H1 (cell line): ENCODE data around the gene FERMT2. TPM values are rescaled to one million over a fixed set of nuclear protein-coding genes. Genes with fewer than 3 reads are reported as not detected.
A peak's percentile ranks its signal among the peaks of the same experiment; 100 is the strongest.

Source experiments
- CTCF ChIA-PET: fragments of 300-600 bp; sonication (Branson Sonifier 250); formaldehyde crosslinking; loops from one replicate; lab custom pipeline; 2021; ENCODE audit not compliant: partially characterized antibody; lab: Charles Lee
- POLR2A ChIA-PET: fragments of 300-600 bp; sonication (Branson Sonifier 250); formaldehyde crosslinking; loops from one replicate; lab custom pipeline; 2021; ENCODE audit warnings: inconsistent platforms; ENCODE audit not compliant: partially characterized antibody; lab: Charles Lee
- DNase-seq, 2 experiments: peaks; one replicate each; pipeline versions ENCODE4 v3.0.0 to v3.0.0-alpha.2; 2010 to 2022; ENCODE audit warnings: low spot score in 2 of 2, low read depth in 1 of 2, mixed read lengths in 1 of 2
- FAIRE-seq: peaks from 2 replicates; lab custom pipeline; 2011; peaks lifted over from hg19 to GRCh38; lab: Jason Lieb, UNC
- H2AFZ ChIP-seq: 2 replicates; pipeline ENCODE4 v1.8.1; 2012; ENCODE audit warnings: low read length, inconsistent platforms
- H2AK5ac ChIP-seq: 2 replicates; pipeline ENCODE4 v1.6.1; 2013; ENCODE audit warnings: low read depth, low read length
- H2BK120ac ChIP-seq: replicated peaks from 2 replicates; pipeline ENCODE3; 2013; ENCODE audit warnings: low read depth, low read length, inconsistent platforms
- H2BK12ac ChIP-seq: 2 replicates; pipeline ENCODE4 v1.6.1; 2013; ENCODE audit warnings: low read depth, low read length
- H2BK15ac ChIP-seq: 2 replicates; pipeline ENCODE4 v1.6.1; 2013; ENCODE audit warnings: low read length
- H2BK20ac ChIP-seq: 2 replicates; pipeline ENCODE4 v1.6.1; 2013; ENCODE audit warnings: low read length
- H2BK5ac ChIP-seq: 2 replicates; pipeline ENCODE4 v1.6.1; 2013; ENCODE audit warnings: low read depth, low read length
- H3K14ac ChIP-seq: 2 replicates; pipeline ENCODE4 v1.6.1; 2013; ENCODE audit warnings: inconsistent platforms; ENCODE audit not compliant: insufficient read length
- H3K18ac ChIP-seq: 2 replicates; pipeline ENCODE4 v1.6.1; 2013; ENCODE audit warnings: low read length; ENCODE audit errors: extremely low read depth
- H3K23ac ChIP-seq: 2 replicates; pipeline ENCODE4 v1.6.1; 2013; ENCODE audit warnings: inconsistent platforms; ENCODE audit not compliant: insufficient read length
- H3K23me2 ChIP-seq: 2 replicates; pipeline ENCODE4 v1.6.1; 2013; ENCODE audit warnings: low read depth, low read length
- H3K27ac ChIP-seq: 2 replicates; pipeline ENCODE4 v1.6.1; 2011; ENCODE audit warnings: low read depth, low read length, inconsistent platforms
- H3K27me3 ChIP-seq, 4 experiments: replicated peaks in 1 of 4; 1 replicate in 1 of 4; 2 replicates in 3 of 4; pipeline versions ENCODE4 v1.6.1 to v1.8.1; 2011 to 2013; ENCODE audit warnings: low read length in 3 of 4, mild to moderate bottlenecking in 3 of 4, inconsistent platforms in 2 of 4, mixed read lengths in 2 of 4, moderate library complexity in 1 of 4; ENCODE audit not compliant: control insufficient read depth in 3 of 4, insufficient read depth in 3 of 4; ENCODE audit errors: extremely low read depth in 1 of 4
- H3K36me3 ChIP-seq, 4 experiments: 2 replicates each; pipeline versions ENCODE4 v1.6.1 to v1.8.1; 2011 to 2013; ENCODE audit warnings: mild to moderate bottlenecking in 4 of 4, low read length in 3 of 4, moderate library complexity in 2 of 4, control low read depth in 1 of 4, inconsistent platforms in 1 of 4; ENCODE audit not compliant: insufficient read depth in 4 of 4, control insufficient read depth in 2 of 4
- H3K4ac ChIP-seq: replicated peaks from 2 replicates; pipeline ENCODE3; 2013; ENCODE audit warnings: low read length, low read depth, mixed read lengths, inconsistent platforms; ENCODE audit not compliant: insufficient read length
- H3K4me1 ChIP-seq, 4 experiments: replicated peaks in 1 of 4; 1 replicate in 1 of 4; 2 replicates in 3 of 4; pipeline versions ENCODE4 v1.6.1 to v1.8.1; 2011 to 2013; ENCODE audit warnings: low read length in 3 of 4, inconsistent platforms in 2 of 4, mixed read lengths in 1 of 4; ENCODE audit not compliant: insufficient read depth in 4 of 4, control insufficient read depth in 3 of 4
- H3K4me2 ChIP-seq, 2 experiments: 2 replicates each; pipeline versions ENCODE4 v1.6.1 to v1.8.1; 2011 to 2013; ENCODE audit warnings: low read depth in 2 of 2, low read length in 2 of 2, control low read depth in 1 of 2, inconsistent platforms in 1 of 2, mild to moderate bottlenecking in 1 of 2; ENCODE audit not compliant: insufficient read depth in 1 of 2
- H3K4me3 ChIP-seq, 4 experiments: fragments of 200-600, 300-600 bp in 1 of 4; sonication (generic), shearing (Covaris generic), sonication (Bioruptor Twin) in 1 of 4; 2 replicates each; pipeline versions ENCODE4 v1.5.1 to v1.8.1; 2011 to 2016; ENCODE audit warnings: low read length in 4 of 4, low read depth in 3 of 4, control low read depth in 2 of 4, inconsistent platforms in 2 of 4, mild to moderate bottlenecking in 2 of 4, mixed read lengths in 1 of 4, moderate library complexity in 1 of 4; ENCODE audit not compliant: insufficient read depth in 2 of 4; ENCODE audit errors: extremely low read depth in 1 of 4
- H3K56ac ChIP-seq: replicated peaks from 2 replicates; pipeline ENCODE3; 2013; ENCODE audit warnings: low read depth, mild to moderate bottlenecking, mixed read lengths, low read length, inconsistent platforms; ENCODE audit not compliant: insufficient read length
- H3K79me1 ChIP-seq: 2 replicates; pipeline ENCODE4 v1.6.1; 2013; ENCODE audit warnings: low read depth, low read length, control low read depth
- H3K79me2 ChIP-seq, 2 experiments: 2 replicates each; pipeline versions ENCODE4 v1.6.1 to v1.8.1; 2012 to 2013; ENCODE audit warnings: low read length in 2 of 2, mild to moderate bottlenecking in 2 of 2, inconsistent platforms in 1 of 2; ENCODE audit not compliant: insufficient read depth in 2 of 2, control insufficient read depth in 1 of 2
- H3K9ac ChIP-seq, 4 experiments: replicated peaks in 1 of 4; 1 replicate in 1 of 4; 2 replicates in 3 of 4; pipeline versions ENCODE4 v1.6.1 to v1.8.1; 2011 to 2013; ENCODE audit warnings: low read depth in 3 of 4, low read length in 3 of 4, control low read depth in 2 of 4, mild to moderate bottlenecking in 2 of 4, moderate library complexity in 2 of 4, inconsistent platforms in 1 of 4; ENCODE audit errors: extremely low read depth in 1 of 4
- H3K9me3 ChIP-seq, 2 experiments: 2 replicates each; pipeline versions ENCODE4 v1.6.1 to v1.8.1; 2012 to 2013; ENCODE audit warnings: mild to moderate bottlenecking in 2 of 2, moderate library complexity in 2 of 2, control low read depth in 1 of 2, inconsistent platforms in 1 of 2, low read depth in 1 of 2, low read length in 1 of 2, mixed read lengths in 1 of 2; ENCODE audit not compliant: insufficient read depth in 2 of 2
- H4K20me1 ChIP-seq, 2 experiments: replicated peaks in 1 of 2; 2 replicates each; pipeline versions ENCODE3 to v1.8.1; 2011 to 2013; ENCODE audit warnings: inconsistent platforms in 2 of 2, low read length in 2 of 2, mild to moderate bottlenecking in 1 of 2; ENCODE audit not compliant: insufficient read depth in 2 of 2, control insufficient read depth in 1 of 2
- H4K5ac ChIP-seq: 2 replicates; pipeline ENCODE4 v1.6.1; 2013; ENCODE audit warnings: low read length, low read depth, mixed read lengths, inconsistent platforms; ENCODE audit not compliant: insufficient read length
- H4K8ac ChIP-seq: 2 replicates; pipeline ENCODE4 v1.8.0; 2013; ENCODE audit warnings: mild to moderate bottlenecking, moderate library complexity, low read length, inconsistent platforms; ENCODE audit not compliant: insufficient read depth; ENCODE audit errors: extremely low read depth
- H4K91ac ChIP-seq: replicated peaks from 2 replicates; pipeline ENCODE3; 2013; ENCODE audit warnings: low read length, mixed read lengths, inconsistent platforms; ENCODE audit not compliant: insufficient read length
- JUN ChIP-seq: IDR thresholded peaks from 2 replicates; pipeline ENCODE4 v1.6.1; 2011; ENCODE audit warnings: low read depth, mild to moderate bottlenecking, improper control_type of control experiment, low read length
- JUND ChIP-seq: IDR thresholded peaks from 2 replicates; pipeline ENCODE4 v1.6.1; 2011; ENCODE audit warnings: mild to moderate bottlenecking, improper control_type of control experiment, low read length
- PHF8 ChIP-seq: fragments of 200-600 bp; sonication (generic); conservative IDR thresholded peaks from 2 replicates; pipeline ENCODE4 v1.7.1; 2012; ENCODE audit warnings: low read depth, mild to moderate bottlenecking, inconsistent platforms, low read length, moderate library complexity
- WGBS, 2 experiments: shearing (Covaris generic) in 1 of 2; methylation state at CpG; one replicate each; pipeline versions ENCODE4 v1.1.6 to v1.1.7; 2013 to 2015; ENCODE audit warnings: low lambda C conversion rate in 2 of 2, mixed read lengths in 2 of 2, inconsistent platforms in 1 of 2, low coverage in 1 of 2, missing lambda C conversion rate in 1 of 2; ENCODE audit not compliant: insufficient replicate concordance in 2 of 2, insufficient coverage in 1 of 2, insufficient read length in 1 of 2; ENCODE audit errors: extremely low coverage in 1 of 2, missing lambda C conversion rate in 1 of 2; 5-methylcytosine and 5-hydroxymethylcytosine counted together
- polyA plus RNA-seq, 7 experiments: library from polyadenylated mRNA; depleted of rRNA in 3 of 7; stranded (reverse) in 5 of 7; unstranded in 2 of 7; fragments of >200 nt in 5 of 7; fragments of 200-250 nt in 2 of 7; gene quantifications; 1 replicate in 5 of 7; 2 replicates in 1 of 7; 4 replicates in 1 of 7; pipeline versions ENCODE4 v1.2.1 to v1.2.3, GENCODE V29; 2011 to 2013; ENCODE audit warnings: missing spikeins in 2 of 7, mixed read lengths in 2 of 7
- total RNA-seq: library from RNA; stranded (reverse); fragmentation: NEBNext Ultra II Directional; extraction: Animal tissue kit (Norgen Biotek cat#: 25700); gene quantifications from 2 replicates; pipeline ENCODE4 v1.2.1, GENCODE V29; 2021

FERMT2 gene
- total and polyA plus RNA-seq, 2 of the 8 experiments (the other 6 are each of a cell fraction or from before 2014, with no cell fraction given) = 53.3 to 142 TPM

DNA sequence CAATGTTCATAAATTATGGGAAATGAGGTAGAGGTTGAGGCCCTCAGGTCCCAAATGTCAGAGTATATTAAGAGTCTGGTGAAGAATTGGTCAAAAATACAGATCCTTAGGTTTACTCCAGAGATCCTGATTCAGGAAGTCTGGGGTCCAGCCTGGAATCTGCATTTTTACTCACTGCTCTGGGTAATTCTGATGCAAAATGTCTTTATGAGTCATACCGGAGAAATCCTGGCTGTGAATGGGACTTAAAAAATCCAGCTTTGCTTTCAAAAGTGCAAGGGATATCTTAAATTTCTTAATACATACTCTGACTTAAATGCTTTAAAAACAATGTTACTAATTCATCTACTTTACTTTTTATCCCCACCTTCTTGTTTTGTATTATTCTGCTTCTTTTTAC is 74.5 kb downstream of the FERMT2 start:
- H3K36me3 ChIP-seq = peaks cover 10 to 86% (median 17%) of the 10 kb centered on the region in 4 experiments
- WGBS, 2 experiments = 67% methylated on average over 1 of the region's 1 CpG; no CpG with 5 or more reads in 1 of the 2 experiments
- H2BK20ac ChIP-seq = no peak overlapping the region
- no peak overlapping the region for H4K5ac ChIP-seq
- H3K27ac ChIP-seq = no peak overlapping the region
- no peak overlapping the region for H3K18ac ChIP-seq
- H2BK12ac ChIP-seq = no peak overlapping the region
- H3K23me2 ChIP-seq = no peaks in the 10 kb centered on the region
- no peak overlapping the region for H4K8ac ChIP-seq
- no peak overlapping the region for H3K14ac ChIP-seq
- H3K23ac ChIP-seq = no peak overlapping the region
- no peak overlapping the region for H2BK120ac ChIP-seq
- no peaks in the 10 kb centered on the region; the same call in 1 of the 2 replicates for H3K79me1 ChIP-seq
- no peak overlapping the region for H2BK15ac ChIP-seq
- no peaks in the 10 kb centered on the region for H3K9me3 ChIP-seq
- H3K4me1 ChIP-seq = peaks cover 0 to 23% (median 14%) of the 10 kb centered on the region in 4 experiments; a peak in 4 of 7 replicates
- H2AK5ac ChIP-seq = no peak overlapping the region
- DNase-seq = no peak
- no peaks in the 10 kb centered on the region for H3K27me3 ChIP-seq
- H3K56ac ChIP-seq = no peak overlapping the region
- H3K79me2 ChIP-seq = no peaks in the 10 kb centered on the region
- H3K4me3 ChIP-seq = no peak overlapping the region
- POLR2A ChIA-PET = no interaction called here
- H4K20me1 ChIP-seq = no peaks in the 10 kb centered on the region
- TF ChIP-seq JUND = peak; percentile 80
- no peak for TF ChIP-seq PHF8
- TF ChIP-seq JUN = 0 out of 2 replicates have a peak, but pooled peaks have one; percentile 30
- H2BK5ac ChIP-seq = no peak overlapping the region
- no peak overlapping the region for H2AFZ ChIP-seq
- H3K9ac ChIP-seq = no peak overlapping the region
- CTCF ChIA-PET = interaction anchor here (1.9 kb wide), 1 partner anchor 31 kb away, joined by 4 read pairs; no protein-coding TSS in a partner anchor
- H3K4me2 ChIP-seq = no peak overlapping the region
- FAIRE-seq = no peak
- H3K4ac ChIP-seq = no peak overlapping the region
- H4K91ac ChIP-seq = no peak overlapping the region
